Measurements from ENCODE around the gene TSHZ2.

- TF ChIP-seq GATA2 (IDR thresholded peaks at IDR 0.05; ENCODE audit: low read depth, low read length) (no peak), GATA3 (IDR thresholded peaks at IDR 0.05; ENCODE audit: low read depth, low read length) (no peak)
Observed at GRCh38 chr20:52937591-52938100, 34.5 kb upstream of the TSHZ2 start.
